DOHH2 (cell line): ENCODE data around the gene ANKDD1A.

Experiments
- H3F3A ChIP-seq: fragments of 200-600 bp; sonication (generic), shearing (Covaris generic); 2 replicates; pipeline ENCODE4 v1.6.0; 2016; ENCODE audit warnings: antibody characterized with exemption, mild to moderate bottlenecking; ENCODE audit not compliant: control insufficient read depth, insufficient read depth
- H3K27ac ChIP-seq: fragments of 200-600 bp; sonication (generic); 2 replicates; pipeline ENCODE4 v1.5.1; 2014; ENCODE audit warnings: low read depth, mild to moderate bottlenecking, low read length, moderate library complexity
- H3K27me3 ChIP-seq: fragments of 200-600 bp; sonication (generic); 2 replicates; pipeline ENCODE4 v1.6.1; 2014; ENCODE audit warnings: mild to moderate bottlenecking, low read length, mixed read lengths; ENCODE audit not compliant: control insufficient read depth
- H3K36me3 ChIP-seq: fragments of 200-600 bp; sonication (generic); 2 replicates; pipeline ENCODE4 v1.6.1; 2014; ENCODE audit warnings: mild to moderate bottlenecking, low read length, moderate library complexity, mixed read lengths; ENCODE audit not compliant: control insufficient read depth
- H3K4me1 ChIP-seq: fragments of 200-600 bp; sonication (generic); 2 replicates; pipeline ENCODE4 v1.6.1; 2014; ENCODE audit warnings: mild to moderate bottlenecking, low read length, mixed read lengths; ENCODE audit not compliant: control insufficient read depth
- H3K4me2 ChIP-seq: fragments of 200-600 bp; sonication (generic); 2 replicates; pipeline ENCODE4 v1.6.0; 2014; ENCODE audit warnings: mild to moderate bottlenecking, low read length, moderate library complexity
- H3K4me3 ChIP-seq: fragments of 200-600 bp; sonication (generic); 2 replicates; pipeline ENCODE4 v1.5.1; 2014; ENCODE audit warnings: mild to moderate bottlenecking, low read length, mixed read lengths
- H3K79me2 ChIP-seq: fragments of 200-600 bp; sonication (generic); 2 replicates; pipeline ENCODE4 v1.6.1; 2014; ENCODE audit warnings: mild to moderate bottlenecking, low read length, mixed read lengths; ENCODE audit not compliant: control insufficient read depth
- H3K9me2 ChIP-seq: fragments of 200-600 bp; sonication (generic); replicated peaks from 2 replicates; pipeline ENCODE4 v1.6.1; 2014; ENCODE audit warnings: mild to moderate bottlenecking, low read length, mixed read lengths; ENCODE audit not compliant: control insufficient read depth
- H3K9me3 ChIP-seq: fragments of 200-600 bp; sonication (generic); 2 replicates; pipeline ENCODE4 v1.6.1; 2014; ENCODE audit warnings: antibody characterized with exemption, low read length, mixed read lengths; ENCODE audit not compliant: control insufficient read depth, insufficient read depth
- H4K20me1 ChIP-seq: fragments of 200-600 bp; sonication (generic); 2 replicates; pipeline ENCODE4 v1.6.0; 2014; ENCODE audit warnings: low read depth, mild to moderate bottlenecking, antibody characterized with exemption, low read length, moderate library complexity; ENCODE audit not compliant: control insufficient read depth, insufficient read depth
- CTCF ChIP-seq: fragments of 200-600 bp; sonication (generic); IDR thresholded peaks from one replicate; pipeline ENCODE4 v1.5.1; 2014; ENCODE audit warnings: antibody characterized with exemption, mild to moderate bottlenecking, low read depth, low read length; ENCODE audit not compliant: poor library complexity, severe bottlenecking
- EZH2phosphoT487 ChIP-seq: fragments of 200-600 bp; sonication (generic); IDR thresholded peaks from 2 replicates; pipeline ENCODE4 v1.6.1; 2017; ENCODE audit warnings: borderline replicate concordance, mild to moderate bottlenecking, antibody characterized with exemption, low read length, moderate library complexity, mixed read lengths

The ANKDD1A gene

GRCh38 chr15:64892847-64893403 lies 18.8 kb upstream of the ANKDD1A start:
- H3K9me2 ChIP-seq: no peaks in the 10 kb centered on the region
- no peaks in the 10 kb centered on the region for H3K27me3 ChIP-seq
- peaks cover 65% of the 10 kb centered on the region for H3K4me1 ChIP-seq
- peak overlapping the region; percentile 69 for H3K4me3 ChIP-seq
- peak overlapping the region; percentile 96 for H3K27ac ChIP-seq
- peak overlapping the region; percentile 99 for H3K4me2 ChIP-seq
- 0 out of 2 replicates have a peak, but pooled peaks cover 3% of the 10 kb centered on the region for H3K79me2 ChIP-seq
- H3F3A ChIP-seq: peaks cover 29% of the 10 kb centered on the region
- H3K36me3 ChIP-seq: no peaks in the 10 kb centered on the region
- H4K20me1 ChIP-seq: no peaks in the 10 kb centered on the region
- no peak for TF ChIP-seq EZH2phosphoT487
- TF ChIP-seq CTCF: no peak
- H3K9me3 ChIP-seq: no peaks in the 10 kb centered on the region

- Histone ChIP-seq H3K4me1 (peaks cover 65% of the 10 kb centered on the region), H3K36me3 (no peaks in the 10 kb centered on the region)
Observed at GRCh38 chr15:64893481-64894394, 18.0 kb upstream of the ANKDD1A start.

GRCh38 chr15:64894395-64895056 lies 17.2 kb upstream of the ANKDD1A start:
- Histone ChIP-seq H3K9me2 (no peaks in the 10 kb centered on the region), H3F3A (peaks cover 29% of the 10 kb centered on the region), H3K27ac (peak overlapping the region; percentile 96), H3K27me3 (no peaks in the 10 kb centered on the region), H3K4me3 (peak overlapping the region; percentile 76), H3K79me2 (0 out of 2 replicates have a peak, but pooled peaks cover 3% of the 10 kb centered on the region), H3K36me3 (no peaks in the 10 kb centered on the region), H3K4me2 (peak overlapping the region; percentile 99), H3K9me3 (no peaks in the 10 kb centered on the region), H4K20me1 (no peaks in the 10 kb centered on the region), H3K4me1 (peaks cover 65% of the 10 kb centered on the region)
- TF ChIP-seq CTCF (no peak), EZH2phosphoT487 (no peak)

More at GRCh38 chr15:64893481-64894394, 18.0 kb upstream of the ANKDD1A start:
- Histone ChIP-seq H3K9me2 (no peaks in the 10 kb centered on the region), H4K20me1 (no peaks in the 10 kb centered on the region), H3K4me2 (peak overlapping the region; percentile 99), H3K27me3 (no peaks in the 10 kb centered on the region), H3K79me2 (0 out of 2 replicates have a peak, but pooled peaks cover 3% of the 10 kb centered on the region), H3K27ac (peak overlapping the region; percentile 96), H3F3A (peaks cover 29% of the 10 kb centered on the region), H3K4me3 (peak overlapping the region; percentile 76), H3K9me3 (no peaks in the 10 kb centered on the region)
- TF ChIP-seq CTCF: no peak
- TF ChIP-seq EZH2phosphoT487: no peak
